Kidney glomerular epithelial cell (primary cell): Measurements from ENCODE around the gene RPS16.

Experiments used
- DNase-seq: peaks from one replicate; lab custom pipeline; 2025; lab: John Stamatoyannopoulos, UW

The RPS16 gene

DNA sequence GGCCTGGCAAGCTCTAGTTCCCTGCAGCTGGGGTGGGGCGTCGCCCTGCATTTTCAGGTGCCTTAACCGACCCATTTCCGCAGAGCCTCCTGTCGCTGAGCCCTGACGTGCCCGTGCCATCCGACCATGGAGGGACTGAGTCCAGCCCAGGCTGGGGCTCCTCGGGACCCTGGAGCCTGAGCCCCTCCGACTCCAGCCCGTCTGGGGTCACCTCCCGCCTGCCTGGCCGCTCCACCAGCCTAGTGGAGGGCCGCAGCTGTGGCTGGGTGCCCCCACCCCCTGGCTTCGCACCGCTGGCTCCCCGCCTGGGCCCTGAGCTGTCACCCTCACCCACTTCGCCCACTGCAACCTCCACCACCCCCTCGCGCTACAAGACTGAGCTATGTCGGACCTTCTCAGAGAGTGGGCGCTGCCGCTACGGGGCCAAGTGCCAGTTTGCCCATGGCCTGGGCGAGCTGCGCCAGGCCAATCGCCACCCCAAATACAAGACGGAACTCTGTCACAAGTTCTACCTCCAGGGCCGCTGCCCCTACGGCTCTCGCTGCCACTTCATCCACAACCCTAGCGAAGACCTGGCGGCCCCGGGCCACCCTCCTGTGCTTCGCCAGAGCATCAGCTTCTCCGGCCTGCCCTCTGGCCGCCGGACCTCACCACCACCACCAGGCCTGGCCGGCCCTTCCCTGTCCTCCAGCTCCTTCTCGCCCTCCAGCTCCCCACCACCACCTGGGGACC is 27.9 kb downstream of the RPS16 start:
- DNase-seq = no peak

DNA sequence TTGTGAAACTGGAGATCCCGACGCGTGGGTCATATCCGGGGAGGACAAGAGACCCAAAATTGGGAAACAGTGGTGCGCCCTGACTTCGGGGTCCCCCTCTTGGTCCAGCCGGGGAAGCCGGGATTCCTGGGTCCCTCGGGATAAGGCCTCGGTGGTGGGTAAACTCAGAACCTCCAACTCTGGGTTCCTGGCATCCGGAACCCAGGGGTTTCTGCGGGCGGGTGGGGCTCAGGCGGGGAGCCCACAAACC is 28.4 kb downstream of the RPS16 start:
- DNase-seq = no peak

DNA sequence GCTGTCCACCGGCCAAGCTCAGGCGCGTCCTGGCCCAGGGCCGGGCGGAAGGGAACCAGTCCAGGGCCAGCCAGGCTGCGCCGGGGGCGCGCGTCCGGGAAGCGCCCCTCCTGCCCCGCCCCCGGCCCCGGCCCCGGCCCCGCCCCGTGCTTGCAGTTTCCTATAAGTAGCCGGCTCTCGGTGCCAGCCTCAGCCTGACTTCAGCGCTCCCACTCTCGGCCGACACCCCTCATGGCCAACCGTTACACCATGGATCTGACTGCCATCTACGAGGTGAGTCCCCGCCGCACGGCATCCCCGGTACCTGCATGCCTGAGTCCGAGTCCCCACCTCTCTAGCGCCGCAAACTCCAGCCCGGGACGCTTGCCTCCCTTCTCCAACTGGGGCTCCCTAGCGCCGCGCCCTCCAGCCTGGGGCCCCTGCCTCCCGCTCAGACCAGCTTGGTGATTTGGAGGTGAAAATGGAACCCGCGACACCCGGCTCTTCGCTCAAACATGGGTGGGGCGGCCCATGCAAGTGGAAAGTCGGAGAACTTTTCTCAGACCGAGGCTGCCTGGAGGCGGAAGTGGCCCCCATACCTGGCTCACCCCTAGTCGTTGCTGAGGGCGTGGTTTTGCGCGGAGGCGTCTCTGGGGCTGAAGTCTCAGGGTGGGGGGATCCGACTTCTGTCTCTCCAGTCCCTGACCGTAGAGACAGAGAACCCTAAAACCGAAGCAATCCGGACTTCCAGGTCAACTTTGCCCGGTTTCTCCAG is 28.9 kb downstream of the RPS16 start, which contains the start of gene ZFP36:
Gene ZFP36 (plus strand): TSS at position 192 of the 754 bp plus-strand sequence. CDS start 58 bp downstream, at position 250.
- DNase-seq = peak; percentile 68

DNA sequence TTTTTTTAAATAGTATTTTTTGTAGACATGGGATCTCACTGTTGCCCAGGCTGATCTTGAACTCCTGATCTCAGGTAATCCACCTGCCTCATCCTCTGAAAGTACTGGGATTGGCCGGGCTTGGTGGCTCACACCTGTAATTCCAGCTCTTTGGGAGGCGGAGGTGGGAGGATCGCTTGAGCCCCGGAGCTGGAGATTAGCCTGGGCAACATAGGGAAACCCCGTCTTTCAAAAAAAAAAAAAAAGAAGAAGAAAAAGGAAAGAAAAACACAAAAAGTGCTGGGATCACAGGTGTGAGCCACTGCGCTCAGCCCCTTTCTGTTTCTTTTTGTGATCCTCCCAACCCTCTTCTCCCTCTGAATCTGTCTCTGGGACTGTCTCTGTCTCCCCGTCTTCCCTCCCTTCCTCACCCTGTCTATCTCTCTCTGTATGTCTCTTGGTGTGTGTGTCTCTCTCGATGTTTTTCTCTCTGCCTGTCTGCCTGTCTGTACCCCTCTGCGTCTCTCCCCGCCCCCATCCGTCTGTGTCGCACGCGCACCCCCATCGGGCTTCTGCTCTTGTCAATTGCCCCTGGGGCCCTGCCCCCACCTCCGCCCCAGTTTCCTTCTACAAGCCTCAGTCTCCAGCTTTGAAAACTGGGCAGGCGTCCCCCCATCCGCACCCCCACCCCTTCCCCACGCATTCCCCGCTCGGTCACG is 29.6 kb downstream of the RPS16 start:
- DNase-seq = no peak

DNA sequence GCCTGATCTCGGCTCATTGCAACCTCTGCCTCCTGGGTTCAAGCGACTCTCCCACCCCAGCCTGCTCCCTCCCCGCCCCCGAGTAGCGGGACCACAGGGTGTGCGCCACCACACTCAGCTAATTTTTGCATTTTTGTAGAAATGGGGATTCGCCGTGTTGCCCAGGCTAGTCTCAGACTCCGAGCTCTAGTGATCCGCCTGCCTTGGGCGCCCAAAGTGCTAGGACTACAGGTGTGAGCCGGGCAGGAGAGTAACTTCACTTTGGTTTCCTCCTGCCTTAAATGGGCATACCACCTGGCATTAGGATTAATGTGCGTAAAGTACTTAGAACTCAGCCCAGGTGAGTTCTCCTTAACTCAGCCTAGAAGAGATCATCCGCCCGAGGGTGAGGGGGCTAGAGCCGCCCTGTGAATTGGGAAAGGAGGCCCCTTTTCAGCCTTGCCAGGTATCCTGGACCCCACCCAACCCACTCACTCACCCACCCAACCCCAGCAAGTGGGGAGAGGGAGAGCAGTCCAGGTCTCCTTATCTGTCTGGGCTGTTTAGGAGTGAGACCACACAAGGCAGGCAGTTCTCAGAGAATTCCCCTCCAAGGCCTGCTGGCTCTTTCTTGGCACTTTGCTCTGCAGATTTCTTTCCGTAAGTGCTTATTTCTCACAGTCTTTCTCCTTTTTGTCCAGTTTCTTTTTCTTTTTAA is 30.3 kb downstream of the RPS16 start:
- DNase-seq = no peak

DNA sequence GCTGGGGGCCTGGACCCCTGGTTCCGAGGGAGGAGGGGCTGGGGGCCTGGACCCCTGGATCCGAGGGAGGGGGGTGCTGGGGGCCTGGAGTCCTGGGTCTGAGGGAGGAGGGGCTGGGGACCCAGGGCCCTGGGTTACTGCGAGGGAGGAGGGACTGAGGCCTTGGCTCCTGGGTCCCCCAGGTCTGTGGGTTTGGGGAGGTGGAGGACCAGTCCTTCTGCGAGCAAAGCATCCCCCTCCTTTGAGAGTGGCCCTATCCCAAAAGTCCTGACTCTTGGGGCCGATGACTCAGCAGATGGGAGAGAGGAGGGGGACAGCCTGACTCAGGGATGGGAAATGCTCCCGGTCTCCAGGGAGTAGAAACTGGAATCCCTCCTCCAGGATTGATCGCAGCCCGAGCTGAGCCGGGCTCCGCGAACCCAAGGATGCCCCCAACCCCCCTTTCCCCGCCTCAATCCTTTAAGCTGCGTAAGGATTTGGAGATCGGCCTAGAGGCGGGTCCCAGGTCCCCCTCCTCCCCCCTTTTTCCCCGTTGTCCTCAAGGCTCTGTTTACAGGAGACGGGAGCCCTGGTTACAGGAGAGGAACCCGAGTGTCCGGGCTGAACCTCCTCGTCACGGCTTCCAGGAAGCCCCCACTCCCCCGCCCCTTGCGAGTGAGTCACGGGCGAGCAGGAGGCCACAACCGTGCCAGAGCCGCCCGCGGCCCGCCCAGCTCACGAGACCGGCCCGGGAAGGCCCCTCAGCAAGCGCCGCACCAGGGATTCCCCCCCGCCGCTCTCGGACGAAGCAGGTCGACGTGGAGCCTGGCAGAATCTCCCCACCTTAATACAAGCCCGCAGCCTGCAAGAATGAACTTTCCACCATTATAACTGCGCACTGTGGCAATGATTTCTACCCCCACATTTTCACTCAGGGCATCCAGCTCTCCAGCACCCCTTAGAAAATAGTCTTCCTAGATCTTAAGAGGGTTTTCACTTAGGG is 32.1 kb downstream of the RPS16 start:
- peak; percentile 74 for DNase-seq

DNA sequence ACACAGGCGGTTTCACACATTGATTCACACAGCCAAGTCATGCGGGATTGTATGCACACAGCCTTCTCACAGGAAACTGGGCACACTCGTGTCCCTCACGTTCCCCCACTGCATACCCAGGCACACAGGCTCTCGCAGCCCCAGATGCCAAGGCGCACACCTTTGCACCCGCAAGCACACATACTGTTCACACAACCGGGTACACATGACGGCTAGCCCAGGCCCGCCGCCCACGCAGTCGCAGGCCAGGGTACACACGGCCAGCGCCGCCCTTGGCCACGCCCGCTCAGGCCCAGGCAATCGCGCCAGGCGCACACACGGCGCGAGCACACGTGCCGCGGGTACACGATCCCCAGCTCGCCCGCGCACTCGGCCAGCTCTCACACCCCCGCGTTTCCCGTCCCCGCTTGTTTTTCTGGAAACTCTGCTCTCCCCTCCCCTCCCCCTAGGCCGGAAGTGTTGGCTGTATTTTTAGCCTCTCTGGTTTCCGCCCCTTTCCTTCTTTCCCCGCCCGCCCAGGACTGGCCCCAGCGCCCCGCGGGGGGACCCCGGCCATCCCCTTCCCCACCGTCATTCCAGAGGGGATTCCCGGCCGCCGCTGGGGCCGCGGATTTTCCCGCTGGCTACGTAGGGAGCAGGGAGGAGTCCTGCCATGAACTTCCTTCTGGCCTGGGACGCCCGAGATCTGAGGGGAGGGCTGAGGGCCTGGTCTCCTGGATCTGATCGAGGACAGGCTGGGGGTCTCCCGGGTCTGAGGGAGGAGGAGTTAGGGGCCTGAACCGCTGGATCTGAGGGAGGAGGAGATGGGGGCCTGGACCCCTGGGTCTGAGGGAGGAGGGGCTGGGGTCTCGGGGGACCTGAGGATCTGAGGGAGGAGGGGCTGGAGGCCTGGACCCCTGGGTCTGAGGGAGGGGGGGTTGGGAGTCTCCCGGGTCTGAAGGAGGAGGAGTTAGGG is 33.1 kb downstream of the RPS16 start:
- DNase-seq = peak; percentile 53

DNA sequence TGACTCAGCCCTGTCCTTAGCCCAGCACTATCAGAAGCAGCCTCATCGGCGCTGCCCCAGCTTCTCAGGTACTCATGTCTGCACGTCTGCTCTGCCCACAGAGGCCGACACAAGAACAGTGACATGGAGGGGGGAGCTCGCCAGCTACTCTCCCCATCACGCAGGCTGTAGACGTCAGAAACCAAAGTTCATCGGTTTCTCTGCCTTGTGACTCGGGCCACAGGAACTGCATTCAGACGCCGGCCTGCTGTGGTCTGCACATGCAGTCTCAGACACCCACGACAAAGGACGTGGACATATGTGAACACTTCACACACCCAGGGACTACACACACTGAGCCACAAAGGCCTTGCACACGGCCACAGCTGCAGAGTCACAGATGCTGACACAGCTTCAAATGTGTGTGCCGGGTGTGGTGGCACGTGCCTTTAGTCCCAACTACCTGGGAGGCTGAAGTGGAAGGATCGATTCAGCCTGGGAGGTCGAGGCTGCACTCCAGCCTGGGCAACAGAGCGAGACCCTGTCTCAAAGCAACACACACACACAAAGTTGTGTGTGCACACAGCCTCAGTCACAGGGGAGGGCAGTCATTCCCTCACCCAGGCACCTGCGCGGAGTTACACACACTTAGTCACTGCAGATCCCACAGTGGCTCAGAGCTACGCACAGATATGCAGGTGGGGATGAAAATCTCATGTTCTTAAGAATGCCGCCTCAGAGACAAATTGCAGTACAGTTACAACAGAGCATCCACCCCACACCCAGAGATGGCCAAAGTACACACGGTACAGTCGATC is 34.0 kb downstream of the RPS16 start:
- peak; percentile 48 for DNase-seq

DNA sequence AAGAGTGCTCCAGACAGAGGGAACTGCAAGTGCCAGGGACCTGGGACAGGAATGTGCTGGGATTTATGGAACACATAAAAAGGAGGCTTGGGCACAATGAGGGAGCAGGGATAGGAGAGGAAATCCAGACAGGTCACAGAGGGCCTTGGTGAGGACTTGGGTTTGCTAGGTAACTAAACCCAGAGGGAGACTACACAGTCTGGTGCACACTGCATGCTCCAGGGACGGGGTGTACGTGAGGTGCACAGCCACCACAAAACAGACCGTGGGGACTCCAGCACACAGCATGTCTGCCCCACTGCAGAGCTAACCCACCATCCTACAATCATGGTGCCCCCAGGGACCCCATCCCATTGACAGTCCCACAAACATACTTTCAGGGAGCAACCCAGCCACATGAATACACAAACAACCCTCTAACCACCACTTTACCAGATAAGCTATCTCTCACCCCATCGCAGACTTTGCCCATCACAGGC is 34.6 kb downstream of the RPS16 start:
- DNase-seq = no peak

DNA sequence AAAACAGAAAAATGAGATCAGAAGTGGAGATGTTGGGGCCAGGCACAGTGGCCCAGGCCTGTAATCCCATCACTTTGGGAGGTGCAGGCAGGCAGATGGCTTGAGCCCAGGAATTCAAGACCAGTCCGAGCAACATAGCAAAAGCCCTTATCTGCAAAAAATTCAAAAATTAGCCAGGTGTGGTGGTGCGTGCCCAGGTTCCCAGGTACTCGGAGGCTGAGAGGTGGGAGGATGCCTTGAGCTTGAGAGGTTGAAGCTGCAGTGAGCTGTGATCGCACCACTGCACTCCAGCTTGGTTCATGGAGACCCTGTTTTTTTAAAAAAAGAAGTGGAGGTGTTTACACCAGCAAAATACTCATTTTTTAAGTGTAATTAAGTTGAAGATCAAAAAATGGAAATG is 35.7 kb downstream of the RPS16 start:
- DNase-seq = no peak

DNA sequence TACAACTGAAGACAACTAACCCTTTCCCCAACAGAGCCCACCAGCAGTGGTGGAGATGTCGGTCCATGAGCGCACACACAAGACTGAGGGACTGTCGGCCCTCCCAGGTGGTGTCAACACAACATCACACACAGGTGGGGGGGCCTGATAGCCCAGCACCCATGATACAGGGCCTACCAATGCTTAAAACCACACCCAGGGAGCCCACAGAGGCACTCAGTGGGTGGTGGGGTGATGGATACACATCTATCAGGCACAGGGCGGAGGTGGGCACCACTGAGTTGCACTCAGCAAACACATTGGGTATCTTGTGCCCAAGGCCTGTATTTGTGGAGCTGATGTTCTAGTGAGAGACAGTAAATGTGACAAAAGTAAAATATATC is 36.1 kb downstream of the RPS16 start:
- no peak for DNase-seq

DNA sequence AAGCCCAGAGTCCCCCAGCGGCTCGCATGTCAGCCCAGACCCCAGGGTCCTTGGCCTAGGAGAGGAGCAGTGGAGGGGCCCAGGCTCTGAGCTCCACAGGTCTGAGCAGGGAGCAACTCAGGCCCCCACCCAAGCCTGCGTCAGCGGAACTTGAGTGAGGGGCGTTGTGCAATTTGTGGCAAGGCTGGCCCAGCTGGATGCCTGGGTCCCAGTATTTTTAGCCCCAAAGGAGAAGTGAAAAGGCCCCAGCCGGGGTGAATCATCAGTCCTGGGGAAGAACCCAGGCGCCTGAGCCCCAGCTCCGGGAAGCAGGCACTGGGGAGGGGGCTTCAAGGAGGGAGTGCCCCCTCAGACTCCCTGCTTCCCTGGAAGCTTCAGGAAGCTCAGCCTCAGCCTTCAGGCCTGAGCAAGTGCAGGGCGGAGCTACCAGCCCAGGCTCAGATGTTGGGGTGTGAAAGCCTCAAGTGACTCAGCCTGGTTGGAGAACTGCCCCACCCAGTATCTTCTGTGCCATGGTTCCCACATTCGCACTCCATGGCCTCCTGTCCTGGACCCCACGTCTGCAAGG is 37.4 kb downstream of the RPS16 start:
- DNase-seq = no peak

DNA sequence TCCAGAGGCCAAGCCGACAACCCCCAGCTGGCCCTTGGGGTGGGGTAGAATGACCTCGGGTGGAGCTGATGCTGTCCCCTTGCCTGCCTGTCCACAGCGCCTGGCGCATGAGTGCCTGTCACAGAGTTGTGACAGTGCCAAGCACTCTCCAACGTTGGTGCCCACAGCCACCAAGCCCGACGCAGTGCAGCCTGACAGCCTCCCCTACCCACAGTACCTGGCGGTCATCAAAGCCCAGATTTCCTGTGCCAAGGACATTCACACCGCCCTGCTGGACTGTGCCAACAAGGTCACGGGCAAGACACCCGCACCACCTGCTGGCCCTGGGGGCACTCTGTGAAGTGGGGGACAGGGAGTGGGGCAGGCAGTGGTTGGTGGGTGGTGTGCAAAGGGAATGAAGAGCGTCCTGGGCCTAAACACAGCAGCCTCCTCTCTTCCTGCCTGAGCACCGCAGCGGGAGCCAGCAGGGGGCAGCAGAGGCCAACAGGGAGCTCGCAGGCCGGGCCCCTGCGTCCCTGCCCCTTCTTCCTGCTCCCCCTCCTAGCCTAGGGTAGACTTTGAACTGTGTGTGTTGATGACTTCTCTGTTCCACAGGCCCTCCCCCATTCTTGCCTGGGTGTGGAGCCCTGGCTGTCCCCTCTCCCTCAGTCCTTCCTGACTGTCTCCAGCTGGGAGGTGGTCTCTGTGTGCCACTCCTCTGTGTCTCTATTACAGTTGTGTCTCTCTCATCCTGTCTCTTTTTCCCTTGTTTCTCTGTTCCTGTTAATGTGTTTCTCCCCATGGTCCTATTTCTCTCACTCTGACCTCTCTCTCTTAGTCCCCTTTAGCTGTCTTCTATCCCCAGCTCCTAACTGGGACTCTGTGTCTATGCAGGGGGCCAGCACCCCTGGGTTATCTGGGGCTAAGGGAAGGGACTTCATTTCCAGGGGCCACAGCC is 38.1 kb downstream of the RPS16 start:
- DNase-seq = peak; percentile 82

DNA sequence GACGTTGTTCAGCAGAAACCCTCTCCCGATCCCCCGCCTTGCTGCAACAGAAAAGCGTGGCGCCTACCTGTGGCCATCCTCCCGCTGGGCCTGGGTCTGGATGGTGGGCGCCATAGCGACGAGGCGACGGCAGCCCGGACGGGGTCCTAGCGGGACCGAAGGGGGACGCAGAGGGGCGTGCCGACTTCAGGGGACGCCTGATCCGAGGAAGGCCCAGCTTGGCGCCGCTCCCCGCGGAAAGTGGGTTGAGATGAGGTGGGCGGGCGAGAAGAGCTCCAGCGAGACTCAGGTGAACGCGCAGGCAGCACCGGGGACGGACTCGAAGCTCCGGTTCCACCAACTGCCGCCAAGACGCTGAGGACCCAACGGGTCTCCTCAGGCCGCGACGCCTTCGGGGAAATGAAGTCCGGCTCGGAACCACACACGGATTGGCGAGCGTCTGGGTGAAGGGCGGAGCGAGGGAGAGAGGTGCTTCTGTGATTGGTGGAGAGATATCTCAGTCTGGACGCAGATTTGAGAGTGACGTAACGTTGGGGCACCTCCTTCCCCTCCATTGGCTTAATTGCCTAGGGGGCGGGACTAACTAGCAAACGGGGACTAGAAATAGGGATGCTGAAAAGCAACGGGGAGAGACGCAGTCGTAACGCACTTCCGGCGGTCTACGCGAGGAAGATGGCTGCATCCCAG is 44.9 kb downstream of the RPS16 start, which contains the start of the genes MED29 and PAF1:
Gene MED29 (plus strand): TSS at position 628 of the 687 bp plus-strand sequence. CDS start 45 bp downstream, at position 673.
Gene PAF1 (minus strand): TSS at position 356 of the 687 bp plus-strand sequence. CDS start 242 bp downstream, at position 114.
- peak; percentile 100 for DNase-seq

DNA sequence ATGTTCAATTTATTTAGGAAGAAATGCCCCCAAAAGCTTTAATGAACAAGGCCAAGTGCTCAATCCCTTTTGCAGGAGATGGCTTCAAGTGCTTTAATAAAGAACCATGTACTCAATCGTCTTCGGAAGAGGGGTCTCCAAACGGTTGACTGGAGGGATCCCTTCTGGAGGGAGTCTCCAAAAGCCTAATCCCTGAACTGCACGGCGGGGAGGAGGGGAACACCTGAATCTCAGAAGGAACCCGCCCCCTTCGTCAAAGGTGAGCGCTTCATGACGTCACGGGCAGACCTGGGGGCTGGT is 45.3 kb downstream of the RPS16 start:
- DNase-seq = no peak

DNA sequence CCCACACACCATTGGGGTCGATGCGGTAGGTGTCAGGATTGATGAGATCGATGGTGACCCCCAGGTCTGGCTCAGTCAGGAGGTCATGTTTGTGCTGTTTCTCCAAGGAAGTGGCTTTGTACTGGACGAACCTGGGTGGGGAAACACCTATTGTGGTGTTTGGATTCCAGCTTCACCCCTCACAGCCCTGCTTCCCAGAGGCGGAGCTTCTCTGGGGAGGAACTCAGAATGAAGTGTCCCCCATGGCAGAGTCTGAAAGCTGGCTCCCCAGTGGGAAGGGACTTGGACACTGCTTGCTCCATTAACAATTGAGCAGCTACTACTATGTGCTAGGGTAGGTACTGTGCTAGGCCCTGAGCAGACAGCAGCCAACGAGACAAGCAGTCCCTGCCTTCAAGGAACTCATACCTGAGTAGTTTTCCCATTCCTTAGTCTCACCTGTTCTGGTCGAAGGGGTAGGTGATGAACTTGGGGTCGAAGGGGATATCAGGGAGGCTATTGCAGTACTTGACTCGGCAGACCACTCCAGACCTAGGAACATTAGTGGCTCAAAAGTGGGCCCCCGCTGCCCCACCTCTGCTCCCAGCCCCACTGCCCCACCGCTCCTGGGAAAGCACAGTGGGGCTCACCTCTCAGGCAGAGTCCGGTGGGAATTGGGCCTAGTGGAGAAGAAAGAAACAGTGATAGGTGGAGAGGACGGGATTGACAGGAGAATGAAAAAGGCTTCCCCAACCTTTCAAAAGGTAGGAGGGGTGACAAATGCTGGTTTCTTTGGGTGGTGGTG is 45.9 kb downstream of the RPS16 start:
- no peak for DNase-seq
